GM18505 (cell line): Measurements from ENCODE around the gene SNX22.

ENCODE experiments used
- ATAC-seq: cut with Tn5 transposase; IDR thresholded peaks from one replicate; pipeline ENCODE4 v1.9.1; 2021; ENCODE audit not compliant: unreplicated experiment
- POLR2A ChIP-seq: IDR thresholded peaks from 4 replicates; pipeline ENCODE4 v1.6.1; 2011; ENCODE audit warnings: borderline replicate concordance; ENCODE audit not compliant: insufficient read depth, insufficient read length; ENCODE audit errors: extremely low read depth

The SNX22 gene

GRCh38 chr15:64180235-64180824 lies 28.8 kb downstream of the SNX22 start:
- no peak for ATAC-seq
- no peak for TF ChIP-seq POLR2A

DNA sequence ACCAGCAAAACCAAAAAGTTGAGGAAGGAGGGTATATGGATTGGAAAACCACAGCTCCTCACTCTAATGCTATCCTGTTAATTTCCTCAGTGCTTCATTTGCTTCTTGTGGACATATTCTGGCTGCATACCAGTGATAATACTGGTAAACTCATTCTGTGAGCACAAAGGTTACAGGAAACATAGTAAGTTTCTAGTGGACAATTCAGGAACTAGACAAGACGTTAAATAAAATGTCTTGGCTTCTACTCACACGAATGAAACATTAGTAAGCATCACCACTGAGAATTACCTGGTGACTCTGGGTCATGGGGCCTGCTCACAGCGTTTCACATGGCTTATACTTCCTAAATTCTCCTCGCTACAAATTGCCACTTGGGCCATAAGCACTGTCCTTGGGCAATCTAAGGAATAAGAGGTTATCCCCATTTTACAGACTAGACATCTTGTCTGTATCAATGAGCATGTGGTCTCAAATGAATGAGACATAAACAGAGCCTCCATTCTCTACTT lies 31.4 kb downstream of the SNX22 start:
- TF ChIP-seq POLR2A = no peak

GRCh38 chr15:64185146-64185911 lies 33.8 kb downstream of the SNX22 start:
- ATAC-seq = no peak
- TF ChIP-seq POLR2A = no peak

More for the DNA sequence above, 31.4 kb downstream of the SNX22 start:
- ATAC-seq = no peak

- no peak for TF ChIP-seq POLR2A
- ATAC-seq = no peak
These were observed 36.1 kb downstream of the SNX22 start for GRCh38 chr15:64187396-64188191.

GRCh38 chr15:64191971-64192830 lies 40.7 kb downstream of the SNX22 start:
- no peak for ATAC-seq
- no peak for TF ChIP-seq POLR2A

GRCh38 chr15:64193971-64194370 lies 42.4 kb downstream of the SNX22 start:
- no peak for TF ChIP-seq POLR2A
- ATAC-seq = no peak

DNA sequence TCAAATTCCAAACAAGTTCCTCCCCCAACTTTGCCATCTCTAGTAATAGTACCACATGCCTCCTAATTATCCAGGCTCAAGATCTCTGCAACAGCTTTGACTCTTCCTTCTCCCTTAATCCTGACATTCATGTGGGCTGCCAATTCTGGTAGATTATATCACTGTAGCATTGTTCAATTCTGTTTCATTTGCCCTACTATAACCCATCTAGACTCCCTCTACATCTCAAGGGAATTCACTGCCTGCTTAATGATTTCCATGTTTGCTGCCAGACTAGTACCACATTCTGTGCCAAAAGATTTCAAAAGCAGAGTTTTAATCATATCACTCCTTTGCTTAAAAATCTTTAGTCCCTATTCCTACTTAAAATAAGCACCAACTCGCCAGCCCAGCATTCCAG lies 45.9 kb downstream of the SNX22 start:
- ATAC-seq = no peak
- no peak for TF ChIP-seq POLR2A

DNA sequence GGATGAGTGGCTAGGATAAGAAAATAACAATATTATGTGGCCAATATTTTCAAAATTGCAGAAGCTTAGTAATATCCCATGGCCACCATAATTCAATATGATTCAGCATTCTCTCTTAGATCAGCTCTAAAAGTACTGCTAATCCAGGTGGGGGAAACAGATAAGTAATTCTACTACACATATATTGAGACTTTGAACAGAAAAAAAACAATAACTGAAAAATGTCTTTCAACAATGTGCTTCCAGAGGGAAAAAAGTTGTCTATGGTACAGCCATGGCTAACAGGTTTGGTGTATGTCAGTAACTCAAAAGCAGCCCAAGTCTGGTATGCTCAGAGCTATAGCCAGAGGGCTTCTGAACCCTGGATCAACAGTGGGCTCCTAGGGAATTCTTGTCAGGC lies 53.7 kb downstream of the SNX22 start:
- TF ChIP-seq POLR2A = no peak
- no peak for ATAC-seq
